Measurements from ENCODE around the gene LARP1.

DNA sequence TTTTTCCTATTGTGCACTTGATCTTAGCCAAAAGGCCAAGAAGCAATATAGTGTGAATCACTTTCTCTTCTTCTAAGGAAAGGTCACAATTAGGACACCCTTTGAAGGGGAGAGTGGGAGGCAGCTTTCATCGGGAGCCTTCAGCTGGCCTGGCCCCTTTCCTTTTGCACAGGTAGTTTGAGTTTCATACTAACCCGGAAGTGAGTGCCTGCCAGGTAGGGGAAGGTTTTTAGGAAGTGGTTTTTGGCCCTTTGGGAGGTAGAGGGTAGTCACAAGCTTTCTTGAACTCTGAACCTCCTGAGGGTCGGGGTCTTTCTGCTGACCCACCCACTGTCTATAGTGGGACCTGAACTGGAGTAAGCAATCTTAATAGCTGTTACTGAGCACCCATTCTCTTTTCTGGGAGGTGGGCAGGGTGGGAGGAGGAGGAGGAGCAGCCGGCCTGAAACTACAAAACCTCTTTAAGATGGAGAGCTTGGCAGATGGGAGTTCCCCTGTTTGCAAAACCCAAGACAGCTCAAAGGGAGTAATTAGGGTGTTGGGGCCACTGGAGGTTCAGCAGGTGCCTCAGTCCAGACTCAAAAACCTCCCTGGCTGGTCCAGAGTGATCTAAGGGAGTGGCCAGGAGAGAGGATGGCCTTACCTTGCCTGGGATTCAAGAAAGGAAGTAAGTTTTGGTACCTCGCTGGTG, 6.0 kb downstream of the LARP1 start:
- TF ChIP-seq, protein P1, sequence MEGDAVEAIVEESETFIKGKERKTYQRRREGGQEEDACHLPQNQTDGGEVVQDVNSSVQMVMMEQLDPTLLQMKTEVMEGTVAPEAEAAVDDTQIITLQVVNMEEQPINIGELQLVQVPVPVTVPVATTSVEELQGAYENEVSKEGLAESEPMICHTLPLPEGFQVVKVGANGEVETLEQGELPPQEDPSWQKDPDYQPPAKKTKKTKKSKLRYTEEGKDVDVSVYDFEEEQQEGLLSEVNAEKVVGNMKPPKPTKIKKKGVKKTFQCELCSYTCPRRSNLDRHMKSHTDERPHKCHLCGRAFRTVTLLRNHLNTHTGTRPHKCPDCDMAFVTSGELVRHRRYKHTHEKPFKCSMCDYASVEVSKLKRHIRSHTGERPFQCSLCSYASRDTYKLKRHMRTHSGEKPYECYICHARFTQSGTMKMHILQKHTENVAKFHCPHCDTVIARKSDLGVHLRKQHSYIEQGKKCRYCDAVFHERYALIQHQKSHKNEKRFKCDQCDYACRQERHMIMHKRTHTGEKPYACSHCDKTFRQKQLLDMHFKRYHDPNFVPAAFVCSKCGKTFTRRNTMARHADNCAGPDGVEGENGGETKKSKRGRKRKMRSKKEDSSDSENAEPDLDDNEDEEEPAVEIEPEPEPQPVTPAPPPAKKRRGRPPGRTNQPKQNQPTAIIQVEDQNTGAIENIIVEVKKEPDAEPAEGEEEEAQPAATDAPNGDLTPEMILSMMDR (IDR thresholded peaks at IDR 0.05; ENCODE audit: insufficient read depth, low read depth, low read length) = no peak
- TF ChIP-seq EZH2 (IDR thresholded peaks at IDR 0.05; ENCODE audit: insufficient read depth, low read length) = no peak

Measured in astrocyte (in vitro differentiated cells and primary cell).